HEK293T (cell line): ENCODE data around the gene SKAP1.
"Not testable (repeated sequence)": the region's sequence is repeated elsewhere in the genome, so short reads cannot be mapped to it uniquely, and the experiment has no call there.

Experiments
- CTCF ChIA-PET: fragments of 350-600 bp; formaldehyde crosslinking; extraction: SDS; loops from one replicate; lab custom pipeline; 2021; ENCODE audit warnings: antibody characterized with exemption, inconsistent platforms; lab: Yijun Ruan, JAX
- POLR2A ChIA-PET: fragments of 350-600 bp; formaldehyde crosslinking; extraction: SDS; loops from one replicate; lab custom pipeline; 2020; ENCODE audit warnings: antibody characterized with exemption, inconsistent platforms; lab: Yijun Ruan, JAX
- DNase-seq: peaks from one replicate; pipeline ENCODE4 v3.0.0; 2012; ENCODE audit warnings: mixed read lengths; ENCODE audit errors: extremely low spot score
- ARNT ChIP-seq: fragments of 450-650 bp; IDR thresholded peaks from 2 replicates; pipeline ENCODE4 v1.6.1; 2017; ENCODE audit warnings: mild to moderate bottlenecking
- BHLHE40 ChIP-seq: fragments of 450-650 bp; IDR thresholded peaks from 2 replicates; pipeline ENCODE4 v1.6.1; 2016; ENCODE audit warnings: mild to moderate bottlenecking, moderate library complexity, borderline replicate concordance
- CTBP1 ChIP-seq: fragments of 450-650 bp; IDR thresholded peaks from 2 replicates; pipeline ENCODE4 v1.6.1; 2016; ENCODE audit warnings: borderline replicate concordance
- ELF4 ChIP-seq: fragments of 450-650 bp; IDR thresholded peaks from 2 replicates; pipeline ENCODE4 v1.6.1; 2017; ENCODE audit warnings: antibody characterized with exemption
- FOXA1 ChIP-seq: fragments of 450-650 bp; IDR thresholded peaks from 2 replicates; pipeline ENCODE4 v1.6.1; 2016; ENCODE audit warnings: mild to moderate bottlenecking
- FOXK2 ChIP-seq: fragments of 450-650 bp; IDR thresholded peaks from 2 replicates; pipeline ENCODE4 v1.6.1; 2016; ENCODE audit warnings: mild to moderate bottlenecking
- FOXM1 ChIP-seq: fragments of 450-650 bp; IDR thresholded peaks from 2 replicates; pipeline ENCODE4 v1.6.1; 2017; ENCODE audit warnings: mild to moderate bottlenecking, borderline replicate concordance
- HDGF ChIP-seq: fragments of 450-650 bp; IDR thresholded peaks from 2 replicates; pipeline ENCODE4 v1.6.1; 2017; ENCODE audit warnings: antibody characterized with exemption, borderline replicate concordance
- L3MBTL2 ChIP-seq: fragments of 450-650 bp; conservative IDR thresholded peaks from 2 replicates; pipeline ENCODE4 v1.6.1; 2016; ENCODE audit warnings: mild to moderate bottlenecking
- LEF1 ChIP-seq: fragments of 450-650 bp; IDR thresholded peaks from 2 replicates; pipeline ENCODE4 v1.6.1; 2017; ENCODE audit warnings: mild to moderate bottlenecking, borderline replicate concordance
- NFRKB ChIP-seq: fragments of 450-650 bp; IDR thresholded peaks from 2 replicates; pipeline ENCODE4 v1.6.1; 2016; ENCODE audit warnings: mild to moderate bottlenecking, moderate library complexity
- SP1 ChIP-seq: fragments of 450-650 bp; IDR thresholded peaks from 2 replicates; pipeline ENCODE4 v1.6.1; 2017
- SUZ12 ChIP-seq: fragments of 450-650 bp; IDR thresholded peaks from 2 replicates; pipeline ENCODE4 v1.6.1; 2016; ENCODE audit warnings: mild to moderate bottlenecking
- TARDBP ChIP-seq: fragments of 450-650 bp; IDR thresholded peaks from 2 replicates; pipeline ENCODE4 v1.6.1; 2016
- ZNF384 ChIP-seq: fragments of 450-650 bp; IDR thresholded peaks from 2 replicates; pipeline ENCODE4 v1.6.1; 2016
- TF ChIP-seq, protein P1 (sequence below): fragments of 450-650 bp; IDR thresholded peaks from 2 replicates; pipeline ENCODE4 v1.6.1; 2016

The SKAP1 gene

GRCh38 chr17:48455791-48456190 is 25.8 kb upstream of the SKAP1 start:
- ChIA-PET CTCF (interaction anchor here (1.8 to 1.9 kb wide), 2 partner anchors 11 kb away, joined by 5 to 9 read pairs; no protein-coding TSS in a partner anchor), POLR2A (no interaction called here)
- TF ChIP-seq CTBP1, result no peak
- no peak for DNase-seq

DNA sequence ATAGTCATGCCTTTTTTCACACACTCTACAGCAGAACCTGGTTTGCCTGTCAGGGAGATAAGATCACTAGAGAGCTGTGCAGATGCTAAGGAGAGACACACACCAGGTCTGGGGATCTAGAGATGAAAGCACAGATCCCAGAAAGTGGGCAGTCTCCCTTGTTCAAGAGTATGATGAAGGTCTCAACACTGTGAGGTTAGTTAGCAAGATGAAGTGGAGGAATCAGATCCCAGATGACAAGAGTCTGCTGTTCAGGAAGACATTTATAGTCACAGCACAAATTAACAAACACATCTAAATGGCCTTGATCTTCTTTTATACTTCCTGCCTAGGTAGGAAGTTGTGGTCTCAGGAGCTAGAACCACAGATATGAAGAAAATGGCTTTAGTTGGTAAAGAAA is 23.4 kb upstream of the SKAP1 start:
- CTCF ChIA-PET, result interaction anchor here (0.8 to 1.0 kb wide), 3 partner anchors 12 to 117 kb away, joined by 3 to 4 read pairs (median 3); no protein-coding TSS in a partner anchor
- DNase-seq, result no peak
- TF ChIP-seq NFRKB (no peak), SP1 (no peak), CTBP1 (no peak), TARDBP (no peak), ARNT (no peak), ELF4 (no peak), FOXM1 (no peak), ZNF384 (no peak)
- POLR2A ChIA-PET, result no interaction called here

- CTCF ChIA-PET, result interaction anchor here (0.6 to 0.7 kb wide), 2 partner anchors 80 to 298 kb away, joined by 3 read pairs; no protein-coding TSS in a partner anchor
- DNase-seq, result no peak
- TF ChIP-seq ELF4 (no peak), SUZ12 (no peak), FOXA1 (no peak), SP1 (no peak), ZNF384 (no peak), BHLHE40 (no peak), FOXK2 (no peak), TARDBP (no peak), FOXM1 (no peak), LEF1 (no peak), ARNT (no peak), NFRKB (no peak), CTBP1 (no peak), HDGF (no peak), L3MBTL2 (no peak)
- TF ChIP-seq, protein P1, sequence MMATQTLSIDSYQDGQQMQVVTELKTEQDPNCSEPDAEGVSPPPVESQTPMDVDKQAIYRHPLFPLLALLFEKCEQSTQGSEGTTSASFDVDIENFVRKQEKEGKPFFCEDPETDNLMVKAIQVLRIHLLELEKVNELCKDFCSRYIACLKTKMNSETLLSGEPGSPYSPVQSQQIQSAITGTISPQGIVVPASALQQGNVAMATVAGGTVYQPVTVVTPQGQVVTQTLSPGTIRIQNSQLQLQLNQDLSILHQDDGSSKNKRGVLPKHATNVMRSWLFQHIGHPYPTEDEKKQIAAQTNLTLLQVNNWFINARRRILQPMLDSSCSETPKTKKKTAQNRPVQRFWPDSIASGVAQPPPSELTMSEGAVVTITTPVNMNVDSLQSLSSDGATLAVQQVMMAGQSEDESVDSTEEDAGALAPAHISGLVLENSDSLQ, result no peak
- POLR2A ChIA-PET, result no interaction called here
Observed at GRCh38 chr17:48451489-48451888, 21.5 kb upstream of the SKAP1 start.

GRCh38 chr17:48449335-48449734 is 19.3 kb upstream of the SKAP1 start:
- POLR2A ChIA-PET, result not testable (repeated sequence)
- CTCF ChIA-PET, result interaction anchor here (0.9 kb wide), 1 partner anchor 97 kb away, joined by 4 read pairs; no protein-coding TSS in a partner anchor

GRCh38 chr17:48445248-48445620 is 15.2 kb upstream of the SKAP1 start:
- no peak for TF ChIP-seq FOXM1
- no peak for TF ChIP-seq ARNT
- TF ChIP-seq FOXK2, result no peak
- TF ChIP-seq LEF1, result no peak
- TF ChIP-seq ELF4, result no peak
- no peak for TF ChIP-seq ZNF384
- no peak for TF ChIP-seq L3MBTL2
- no peak for TF ChIP-seq CTBP1
- TF ChIP-seq SP1, result no peak
- TF ChIP-seq HDGF, result no peak
- no peak for TF ChIP-seq TARDBP
- TF ChIP-seq, protein P1, result no peak
- ChIA-PET POLR2A (no interaction called here), CTCF (interaction anchor here (1.3 kb wide), 1 partner anchor 12 kb away, joined by 5 read pairs; no protein-coding TSS in a partner anchor)
- DNase-seq, result no peak

More at GRCh38 chr17:48449335-48449734, 19.3 kb upstream of the SKAP1 start:
- DNase-seq, result not testable (repeated sequence)

DNA sequence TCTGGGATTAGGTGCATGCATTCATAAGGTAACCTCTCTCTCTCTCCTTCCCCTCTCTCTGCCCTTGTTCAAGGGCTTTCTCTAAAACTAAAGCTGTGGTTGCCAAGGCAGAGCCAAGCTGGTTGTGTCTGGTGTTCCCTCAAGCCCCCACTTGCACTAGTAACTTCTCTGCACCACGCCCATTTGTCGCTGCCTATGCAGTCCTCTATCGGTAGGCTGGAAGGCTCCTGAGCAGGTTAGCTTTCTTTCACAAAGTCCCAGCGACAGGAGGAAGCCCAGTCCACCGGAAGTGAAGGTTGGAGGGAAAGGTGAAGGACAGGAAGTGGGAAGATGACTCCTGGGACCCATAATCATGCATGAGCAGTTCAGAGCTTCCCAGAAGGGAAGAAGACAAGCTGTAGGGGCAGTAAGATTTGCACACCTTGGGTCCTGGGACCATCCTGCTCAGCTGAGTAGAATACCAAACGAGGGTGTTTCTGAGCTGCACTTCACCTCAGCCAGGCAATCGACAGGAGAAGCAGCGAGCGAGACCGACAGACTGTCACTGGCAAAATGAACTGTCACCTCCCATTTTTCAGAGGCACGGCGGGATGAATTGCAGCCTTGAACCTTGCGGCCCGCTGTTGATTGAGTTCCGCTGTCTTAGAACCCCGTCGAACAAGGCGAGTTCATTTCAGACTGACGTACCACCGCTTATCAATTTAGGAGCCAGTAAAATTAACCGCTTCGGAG is 14.7 kb upstream of the SKAP1 start:
- no peak for TF ChIP-seq SP1
- TF ChIP-seq, protein P1, result no peak
- no peak for DNase-seq
- ChIA-PET CTCF (interaction anchor here (0.9 to 1.3 kb wide), 2 partner anchors 10 to 12 kb away, joined by 3 to 5 read pairs; no protein-coding TSS in a partner anchor), POLR2A (no interaction called here)

- POLR2A ChIA-PET, result no interaction called here
- TF ChIP-seq, protein P1, result no peak
- no peak for DNase-seq
- CTCF ChIA-PET, result interaction anchor here (0.9 kb wide), 1 partner anchor 136 kb away, joined by 3 read pairs; no protein-coding TSS in a partner anchor
Observed at GRCh38 chr17:48443712-48444111, 13.7 kb upstream of the SKAP1 start.
